Osteoblast (primary cell): ENCODE measurements around the gene NCAM1. TPM values are rescaled to one million over a fixed set of nuclear protein-coding genes. Genes with fewer than 3 reads are reported as not detected.

Experiments used
- DNase-seq: peaks from one replicate; pipeline ENCODE4 v3.0.0; 2011; ENCODE audit warnings: low spot score, mixed read lengths; ENCODE audit not compliant: insufficient read length; ENCODE audit errors: missing footprints
- H2AFZ ChIP-seq: 2 replicates; pipeline ENCODE4 v1.6.0; 2011; ENCODE audit warnings: mild to moderate bottlenecking, low read length
- H3K27ac ChIP-seq: 2 replicates; pipeline ENCODE4 v1.5.1; 2011; ENCODE audit warnings: mild to moderate bottlenecking, low read depth, low read length, moderate library complexity
- H3K27me3 ChIP-seq: 2 replicates; pipeline ENCODE4 v1.6.0; 2012; ENCODE audit warnings: mild to moderate bottlenecking, control low read depth, inconsistent platforms, low read length, moderate library complexity; ENCODE audit not compliant: insufficient read depth
- H3K36me3 ChIP-seq: 2 replicates; pipeline ENCODE4 v1.5.1; 2011; ENCODE audit warnings: mild to moderate bottlenecking, low read length, control low read depth, moderate library complexity; ENCODE audit not compliant: insufficient read depth
- H3K4me1 ChIP-seq: 2 replicates; pipeline ENCODE4 v1.5.1; 2011; ENCODE audit warnings: mild to moderate bottlenecking, low read length, control low read depth, moderate library complexity; ENCODE audit not compliant: insufficient read depth
- H3K4me2 ChIP-seq: 2 replicates; pipeline ENCODE4 v1.6.0; 2011; ENCODE audit warnings: mild to moderate bottlenecking, low read length; ENCODE audit not compliant: insufficient read depth
- H3K4me3 ChIP-seq: fragments of 200-600 bp; sonication (generic); 3 replicates; pipeline ENCODE4 v1.5.1; 2012; ENCODE audit warnings: mild to moderate bottlenecking, low read length, inconsistent platforms; ENCODE audit not compliant: insufficient read depth
- H3K79me2 ChIP-seq: 2 replicates; pipeline ENCODE4 v1.6.0; 2012; ENCODE audit warnings: mild to moderate bottlenecking, low read length, control low read depth, inconsistent platforms; ENCODE audit not compliant: insufficient read depth
- H3K9me3 ChIP-seq: 2 replicates; pipeline ENCODE4 v1.5.1; 2011; ENCODE audit warnings: low read depth, low read length, control low read depth
- H4K20me1 ChIP-seq: 2 replicates; pipeline ENCODE4 v1.6.0; 2012; ENCODE audit warnings: mild to moderate bottlenecking, low read length, control low read depth; ENCODE audit not compliant: insufficient read depth
- total RNA-seq: library from RNA; depleted of rRNA; stranded (reverse); fragments of >200 nt; gene quantifications from 2 replicates; pipeline ENCODE4 v1.2.3, GENCODE V29; 2012
- TF ChIP-seq, protein P1 (sequence below): IDR thresholded peaks from 2 replicates; pipeline ENCODE4 v1.5.1; 2011; ENCODE audit warnings: mild to moderate bottlenecking, low read depth, low read length, moderate library complexity; ENCODE audit errors: extremely low read depth

Gene NCAM1
- total RNA-seq, 1 donor: 2.2 TPM

DNA sequence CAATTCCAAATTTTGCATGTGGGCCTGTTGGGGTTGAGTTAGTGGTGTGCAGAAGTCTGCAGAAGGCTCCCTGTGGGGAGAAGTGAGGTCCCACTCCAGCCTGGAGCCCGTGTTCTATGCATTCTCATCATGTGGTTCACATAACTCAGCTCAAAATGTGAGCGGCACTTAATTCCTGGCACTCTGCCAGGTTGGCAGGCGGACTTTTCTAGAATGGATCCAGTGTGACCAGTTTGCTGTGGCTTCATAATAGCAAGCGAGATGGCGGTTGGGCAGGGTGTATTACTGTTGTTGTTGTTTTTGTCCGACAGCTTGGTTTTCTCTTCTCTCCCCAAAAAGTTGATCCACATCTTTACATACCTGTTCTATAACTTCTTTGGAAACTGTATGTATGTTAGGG is 206.4 kb downstream of the NCAM1 start:
- Histone ChIP-seq H3K4me1 (peaks cover 4% of the 10 kb centered on the region), H2AFZ (no peak overlapping the region), H3K36me3 (no peaks in the 10 kb centered on the region), H3K27ac (no peak overlapping the region), H3K27me3 (peaks cover 20% of the 10 kb centered on the region), H3K79me2 (no peaks in the 10 kb centered on the region), H3K4me3 (no peak overlapping the region), H3K9me3 (no peaks in the 10 kb centered on the region), H3K4me2 (no peak overlapping the region), H4K20me1 (no peaks in the 10 kb centered on the region)
- TF ChIP-seq, protein P1, sequence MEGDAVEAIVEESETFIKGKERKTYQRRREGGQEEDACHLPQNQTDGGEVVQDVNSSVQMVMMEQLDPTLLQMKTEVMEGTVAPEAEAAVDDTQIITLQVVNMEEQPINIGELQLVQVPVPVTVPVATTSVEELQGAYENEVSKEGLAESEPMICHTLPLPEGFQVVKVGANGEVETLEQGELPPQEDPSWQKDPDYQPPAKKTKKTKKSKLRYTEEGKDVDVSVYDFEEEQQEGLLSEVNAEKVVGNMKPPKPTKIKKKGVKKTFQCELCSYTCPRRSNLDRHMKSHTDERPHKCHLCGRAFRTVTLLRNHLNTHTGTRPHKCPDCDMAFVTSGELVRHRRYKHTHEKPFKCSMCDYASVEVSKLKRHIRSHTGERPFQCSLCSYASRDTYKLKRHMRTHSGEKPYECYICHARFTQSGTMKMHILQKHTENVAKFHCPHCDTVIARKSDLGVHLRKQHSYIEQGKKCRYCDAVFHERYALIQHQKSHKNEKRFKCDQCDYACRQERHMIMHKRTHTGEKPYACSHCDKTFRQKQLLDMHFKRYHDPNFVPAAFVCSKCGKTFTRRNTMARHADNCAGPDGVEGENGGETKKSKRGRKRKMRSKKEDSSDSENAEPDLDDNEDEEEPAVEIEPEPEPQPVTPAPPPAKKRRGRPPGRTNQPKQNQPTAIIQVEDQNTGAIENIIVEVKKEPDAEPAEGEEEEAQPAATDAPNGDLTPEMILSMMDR: no peak
- no peak for DNase-seq

DNA sequence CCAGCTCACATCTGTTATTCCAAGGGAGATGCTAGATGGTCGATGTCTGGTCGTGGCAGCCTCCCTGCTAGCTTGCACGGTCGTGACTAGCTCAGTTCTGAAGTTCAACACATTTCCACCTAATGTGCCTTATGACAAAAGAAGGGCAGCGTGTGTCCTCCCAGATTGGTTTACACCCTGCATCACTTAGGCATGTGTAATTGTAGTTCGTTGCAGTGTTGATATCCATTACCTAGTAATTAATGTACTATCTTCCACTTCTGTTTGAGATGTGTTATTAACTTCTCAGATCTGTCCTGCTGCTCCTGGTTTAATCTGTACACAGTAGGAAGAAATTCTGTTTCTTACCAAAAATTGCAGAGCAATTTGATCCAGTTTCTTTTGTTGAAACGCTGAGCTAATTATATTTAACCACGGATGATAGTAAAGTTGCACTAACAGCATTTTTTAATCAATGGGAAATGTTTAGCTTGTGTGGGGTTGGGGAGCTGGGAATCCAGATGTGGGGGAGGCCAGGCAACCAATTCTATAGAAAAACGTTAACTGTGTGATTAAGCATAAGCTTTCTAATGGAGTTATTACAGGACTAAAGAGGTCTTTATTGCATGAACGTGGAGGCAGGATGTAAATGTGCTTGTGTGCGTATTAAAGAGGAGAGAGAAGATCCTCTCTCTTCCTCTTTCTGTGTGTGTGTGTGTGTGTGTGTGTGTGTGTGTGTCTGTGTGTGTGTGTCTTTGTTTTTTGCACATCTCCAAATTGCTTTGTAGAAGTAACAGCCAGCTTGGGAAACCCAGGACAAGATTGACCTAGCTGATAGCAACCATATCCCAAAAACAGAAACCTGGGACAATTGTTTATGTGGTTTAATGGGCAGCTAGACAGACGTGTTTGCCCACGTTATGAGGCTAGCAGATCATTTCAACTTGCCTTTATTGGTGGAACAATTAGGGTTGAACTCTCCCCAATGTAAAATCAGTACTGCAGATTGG is 207.4 kb downstream of the NCAM1 start:
- H3K4me2 ChIP-seq: no peak overlapping the region
- H3K79me2 ChIP-seq: no peaks in the 10 kb centered on the region
- no peaks in the 10 kb centered on the region for H3K36me3 ChIP-seq
- H3K27me3 ChIP-seq: peaks cover 25% of the 10 kb centered on the region
- no peaks in the 10 kb centered on the region for H3K4me1 ChIP-seq
- no peaks in the 10 kb centered on the region for H3K9me3 ChIP-seq
- H4K20me1 ChIP-seq: no peaks in the 10 kb centered on the region
- H3K27ac ChIP-seq: no peak overlapping the region
- no peak overlapping the region for H2AFZ ChIP-seq
- TF ChIP-seq, protein P1: no peak
- no peak overlapping the region for H3K4me3 ChIP-seq
- no peak for DNase-seq

DNA sequence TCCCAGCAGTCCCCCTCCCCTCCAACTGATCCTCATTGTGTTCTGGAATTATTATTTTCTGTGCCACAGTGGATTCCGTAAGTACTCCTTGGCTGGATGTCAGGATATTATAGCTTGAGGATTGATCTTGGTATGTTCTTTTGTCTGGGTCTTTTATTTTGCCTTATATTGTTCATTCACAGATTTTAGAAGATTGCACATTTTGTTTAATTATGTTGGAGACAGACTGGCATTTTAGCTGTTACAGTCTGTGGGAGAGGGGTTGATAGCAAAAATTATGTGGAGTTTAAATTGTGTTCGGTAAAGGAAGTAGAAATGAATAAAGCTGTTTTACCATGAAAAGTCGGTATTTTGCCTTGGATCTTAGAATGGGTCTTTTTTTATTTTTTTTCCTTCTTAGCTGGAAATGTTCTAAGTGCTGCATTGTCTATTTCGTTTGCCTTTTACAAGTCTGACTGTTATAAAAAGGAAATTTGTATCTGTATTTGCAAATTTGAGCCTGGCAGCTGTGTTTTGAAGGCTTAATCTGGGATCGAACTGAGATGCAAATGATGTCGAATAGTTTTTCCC is 211.2 kb downstream of the NCAM1 start:
- no peaks in the 10 kb centered on the region for H3K79me2 ChIP-seq

DNA sequence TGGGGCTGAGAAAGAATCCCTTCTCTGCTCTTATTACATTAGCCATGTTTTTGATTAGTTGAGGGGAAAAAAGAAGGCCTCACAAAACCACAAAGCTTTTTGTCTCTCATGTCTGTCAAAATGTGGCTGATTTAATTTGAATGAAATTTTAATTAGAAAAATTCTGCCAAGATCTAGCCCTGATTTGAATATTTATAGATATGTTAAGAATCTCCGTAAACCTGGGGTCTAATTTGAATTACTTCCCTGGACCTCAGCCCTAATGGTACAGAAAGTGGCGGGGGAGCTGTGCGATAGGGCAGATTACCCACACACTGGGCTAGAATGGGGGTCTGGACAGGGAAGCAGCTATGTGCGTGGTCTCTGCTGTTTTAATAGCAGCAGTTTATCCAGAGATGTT is 211.9 kb downstream of the NCAM1 start:
- Histone ChIP-seq H3K4me1 (no peaks in the 10 kb centered on the region), H3K4me2 (no peak overlapping the region), H3K27me3 (peaks cover 19% of the 10 kb centered on the region), H3K4me3 (no peak overlapping the region), H3K27ac (no peak overlapping the region), H2AFZ (no peak overlapping the region), H3K79me2 (no peaks in the 10 kb centered on the region), H3K36me3 (no peaks in the 10 kb centered on the region), H3K9me3 (no peaks in the 10 kb centered on the region), H4K20me1 (no peaks in the 10 kb centered on the region)
- TF ChIP-seq, protein P1: no peak
- no peak for DNase-seq

More for the DNA sequence above, 211.2 kb downstream of the NCAM1 start:
- no peak for DNase-seq
- Histone ChIP-seq H3K36me3 (no peaks in the 10 kb centered on the region), H3K27ac (no peak overlapping the region), H3K9me3 (no peaks in the 10 kb centered on the region), H4K20me1 (no peaks in the 10 kb centered on the region), H3K4me1 (no peaks in the 10 kb centered on the region), H3K4me3 (no peak overlapping the region), H2AFZ (no peak overlapping the region), H3K27me3 (peaks cover 16% of the 10 kb centered on the region), H3K4me2 (no peak overlapping the region)
- TF ChIP-seq, protein P1: no peak
